Endothelial cell of umbilical vein (primary cell): ENCODE data around the gene CRLF1.

ENCODE experiments used
- EZH2 ChIP-seq: IDR thresholded peaks from 2 replicates; pipeline ENCODE4 v1.6.1; 2012; ENCODE audit warnings: borderline replicate concordance, low read depth, mild to moderate bottlenecking, moderate library complexity, low read length, inconsistent platforms; ENCODE audit not compliant: severe bottlenecking
- JUN ChIP-seq: IDR thresholded peaks from 2 replicates; pipeline ENCODE4 v1.6.1; 2011; ENCODE audit warnings: borderline replicate concordance, low read depth; ENCODE audit not compliant: insufficient read length, insufficient read depth
- POLR2A ChIP-seq: IDR thresholded peaks from 2 replicates; pipeline ENCODE4 v1.6.1; 2012; ENCODE audit warnings: low read depth, mild to moderate bottlenecking, control low read depth, low read length
- POLR2AphosphoS5 ChIP-seq: IDR thresholded peaks from 2 replicates; pipeline ENCODE4 v1.6.1; 2012; ENCODE audit warnings: low read depth, mild to moderate bottlenecking, control low read depth, low read length, moderate library complexity; ENCODE audit not compliant: insufficient read depth
- TF ChIP-seq, protein P1 (sequence below), 2 donors: IDR thresholded peaks; 1 replicate in 1 of 2; 2 replicates in 1 of 2; pipeline ENCODE4 v1.5.1; 2011; ENCODE audit warnings: low read length in 2 of 2, mild to moderate bottlenecking in 2 of 2, moderate library complexity in 2 of 2, control low read depth in 1 of 2, inconsistent platforms in 1 of 2, low read depth in 1 of 2; ENCODE audit not compliant: insufficient read depth in 1 of 2; ENCODE audit errors: extremely low read depth in 1 of 2

- no peak for TF ChIP-seq POLR2AphosphoS5
- no peak for TF ChIP-seq EZH2
- TF ChIP-seq, protein P1, sequence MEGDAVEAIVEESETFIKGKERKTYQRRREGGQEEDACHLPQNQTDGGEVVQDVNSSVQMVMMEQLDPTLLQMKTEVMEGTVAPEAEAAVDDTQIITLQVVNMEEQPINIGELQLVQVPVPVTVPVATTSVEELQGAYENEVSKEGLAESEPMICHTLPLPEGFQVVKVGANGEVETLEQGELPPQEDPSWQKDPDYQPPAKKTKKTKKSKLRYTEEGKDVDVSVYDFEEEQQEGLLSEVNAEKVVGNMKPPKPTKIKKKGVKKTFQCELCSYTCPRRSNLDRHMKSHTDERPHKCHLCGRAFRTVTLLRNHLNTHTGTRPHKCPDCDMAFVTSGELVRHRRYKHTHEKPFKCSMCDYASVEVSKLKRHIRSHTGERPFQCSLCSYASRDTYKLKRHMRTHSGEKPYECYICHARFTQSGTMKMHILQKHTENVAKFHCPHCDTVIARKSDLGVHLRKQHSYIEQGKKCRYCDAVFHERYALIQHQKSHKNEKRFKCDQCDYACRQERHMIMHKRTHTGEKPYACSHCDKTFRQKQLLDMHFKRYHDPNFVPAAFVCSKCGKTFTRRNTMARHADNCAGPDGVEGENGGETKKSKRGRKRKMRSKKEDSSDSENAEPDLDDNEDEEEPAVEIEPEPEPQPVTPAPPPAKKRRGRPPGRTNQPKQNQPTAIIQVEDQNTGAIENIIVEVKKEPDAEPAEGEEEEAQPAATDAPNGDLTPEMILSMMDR (IDR thresholded peaks at IDR 0.05; ENCODE audit: extremely low read depth in 1 of 2, insufficient read depth in 1 of 2, low read depth in 1 of 2, low read length in 2 of 2): no peak
- TF ChIP-seq POLR2A: no peak
- TF ChIP-seq JUN: no peak
These were observed 11.1 kb downstream of the CRLF1 start for GRCh38 chr19:18595475-18595874.
